ENCODE data around the gene CTXND2. TPM values are rescaled to one million over a fixed set of nuclear protein-coding genes. Genes with fewer than 3 reads are reported as not detected.

CTXND2 gene
- total and polyA plus RNA-seq, 2 of the 8 experiments (the other 6 are each of a cell fraction or from before 2014, with no cell fraction given): not detected

GRCh38 chr1:150869683-150870082 lies 17.3 kb upstream of the CTXND2 start (continued):
- TF ChIP-seq CTCF (IDR thresholded peaks at IDR 0.05; ENCODE audit: control extremely low read depth in 1 of 3, insufficient read depth in 1 of 3, low read depth in 1 of 3, low read length in 3 of 3) (peak in 1 of 3 experiments; percentile 10; a peak in 1 of 4 replicates), GTF2F1 (IDR thresholded peaks at IDR 0.05; ENCODE audit: borderline replicate concordance, low read depth, low read length) (no peak), PHF8 (conservative IDR thresholded peaks at IDR 0.05; ENCODE audit: low read depth, low read length) (no peak)

All from H1 (cell line).